Mesenchymal stem cell (in vitro differentiated cells and primary cell): ENCODE results near the gene CBR4.

Experiments
- DNase-seq: peaks from one replicate; pipeline ENCODE4 v3.0.0-alpha.2; 2013
- H2AFZ ChIP-seq: one replicate; pipeline ENCODE4 v1.6.1; 2013; ENCODE audit warnings: low read depth, mild to moderate bottlenecking, control low read depth, inconsistent platforms, low read length, moderate library complexity
- H2AK5ac ChIP-seq: 2 replicates; pipeline ENCODE4 v1.6.1; 2013; ENCODE audit warnings: low read length, moderate library complexity, mild to moderate bottlenecking, inconsistent platforms; ENCODE audit not compliant: severe bottlenecking
- H2BK120ac ChIP-seq: one replicate; pipeline ENCODE4 v1.6.1; 2013; ENCODE audit warnings: low read depth, mild to moderate bottlenecking, inconsistent platforms, low read length, moderate library complexity
- H2BK12ac ChIP-seq, 2 experiments: one replicate each; pipeline ENCODE4 v1.6.1; 2013; ENCODE audit warnings: inconsistent platforms in 2 of 2, low read length in 2 of 2, mild to moderate bottlenecking in 2 of 2, moderate library complexity in 2 of 2, control low read depth in 1 of 2
- H2BK15ac ChIP-seq: one replicate; pipeline ENCODE4 v1.6.1; 2013; ENCODE audit warnings: mild to moderate bottlenecking, low read depth, inconsistent platforms; ENCODE audit not compliant: poor library complexity, severe bottlenecking
- H2BK5ac ChIP-seq: 2 replicates; pipeline ENCODE4 v1.6.1; 2013; ENCODE audit warnings: low read depth, mild to moderate bottlenecking, low read length, control low read depth, inconsistent platforms; ENCODE audit not compliant: poor library complexity, severe bottlenecking
- H3K14ac ChIP-seq, 2 experiments: one replicate each; pipeline ENCODE4 v1.6.1; 2013; ENCODE audit warnings: inconsistent platforms in 2 of 2, low read length in 2 of 2, control low read depth in 1 of 2, mild to moderate bottlenecking in 1 of 2, moderate library complexity in 1 of 2
- H3K18ac ChIP-seq, 2 experiments: one replicate each; pipeline ENCODE4 v1.6.1; 2013; ENCODE audit warnings: inconsistent platforms in 2 of 2, low read length in 2 of 2, control low read depth in 1 of 2, low read depth in 1 of 2, mild to moderate bottlenecking in 1 of 2
- H3K23ac ChIP-seq, 2 experiments: one replicate each; pipeline ENCODE4 v1.6.1; 2013; ENCODE audit warnings: inconsistent platforms in 2 of 2, low read length in 2 of 2, mild to moderate bottlenecking in 2 of 2, moderate library complexity in 2 of 2, control low read depth in 1 of 2
- H3K27ac ChIP-seq: 2 replicates; pipeline ENCODE4 v1.5.1; 2013; ENCODE audit warnings: mild to moderate bottlenecking, moderate library complexity, low read length, control low read depth, inconsistent platforms; ENCODE audit not compliant: poor library complexity, severe bottlenecking
- H3K27me3 ChIP-seq, 2 experiments: 2 replicates each; pipeline versions ENCODE4 v1.6.1 to v1.7.0; 2013; ENCODE audit warnings: low read length in 2 of 2, mild to moderate bottlenecking in 2 of 2, moderate library complexity in 2 of 2, control low read depth in 1 of 2, inconsistent platforms in 1 of 2; ENCODE audit not compliant: control insufficient read depth in 1 of 2, insufficient read depth in 1 of 2
- H3K36me3 ChIP-seq, 2 experiments: 2 replicates each; pipeline versions ENCODE4 v1.6.1 to v1.7.0; 2013; ENCODE audit warnings: low read length in 2 of 2, control low read depth in 1 of 2, inconsistent platforms in 1 of 2, low read depth in 1 of 2, mild to moderate bottlenecking in 1 of 2; ENCODE audit not compliant: insufficient read depth in 2 of 2, control insufficient read depth in 1 of 2
- H3K4ac ChIP-seq, 2 experiments: one replicate each; pipeline ENCODE4 v1.6.1; 2013; ENCODE audit warnings: inconsistent platforms in 2 of 2, low read length in 2 of 2, mild to moderate bottlenecking in 2 of 2, moderate library complexity in 2 of 2, control low read depth in 1 of 2, low read depth in 1 of 2
- H3K4me1 ChIP-seq: 2 replicates; pipeline ENCODE4 v1.6.1; 2013; ENCODE audit warnings: low read depth, low read length, control low read depth; ENCODE audit not compliant: control insufficient read depth, insufficient read depth
- H3K4me2 ChIP-seq: 2 replicates; pipeline ENCODE4 v1.6.1; 2013; ENCODE audit warnings: low read length, mild to moderate bottlenecking, inconsistent platforms; ENCODE audit not compliant: poor library complexity, severe bottlenecking
- H3K4me3 ChIP-seq, 2 experiments: 2 replicates each; pipeline versions ENCODE4 v1.5.1 to v1.7.0; 2013; ENCODE audit warnings: low read length in 2 of 2, mild to moderate bottlenecking in 2 of 2, control low read depth in 1 of 2, low read depth in 1 of 2; ENCODE audit not compliant: insufficient read depth in 1 of 2
- H3K79me1 ChIP-seq: replicated peaks from 2 replicates; pipeline ENCODE4 v1.6.1; 2013; ENCODE audit warnings: mild to moderate bottlenecking, control low read depth, low read length, inconsistent platforms; ENCODE audit not compliant: poor library complexity, severe bottlenecking
- H3K9ac ChIP-seq: 2 replicates; pipeline ENCODE4 v1.7.0; 2013; ENCODE audit warnings: mild to moderate bottlenecking, low read length, moderate library complexity
- H3K9me3 ChIP-seq: 2 replicates; pipeline ENCODE4 v1.7.0; 2013; ENCODE audit warnings: mild to moderate bottlenecking, low read length; ENCODE audit not compliant: control insufficient read depth
- H4K8ac ChIP-seq: one replicate; pipeline ENCODE4 v1.6.1; 2013; ENCODE audit warnings: inconsistent platforms, mild to moderate bottlenecking, low read length, moderate library complexity
- H4K91ac ChIP-seq: one replicate; pipeline ENCODE4 v1.6.1; 2013; ENCODE audit warnings: mild to moderate bottlenecking, low read length, inconsistent platforms
- WGBS: methylation state at CpG from one replicate; pipeline ENCODE4 v1.1.7; 2013; ENCODE audit warnings: mixed read lengths; 5-methylcytosine and 5-hydroxymethylcytosine counted together

The CBR4 gene

GRCh38 chr4:169044714-169045447 is 34.8 kb upstream of the CBR4 start:
- 93% methylated on average over 5 of the region's 5 CpGs for WGBS
- Histone ChIP-seq H4K8ac (no peak overlapping the region), H3K27me3 (no peaks in the 10 kb centered on the region), H3K36me3 (no peaks in the 10 kb centered on the region), H3K18ac (no peak overlapping the region), H3K79me1 (no peaks in the 10 kb centered on the region), H3K27ac (no peak overlapping the region), H2BK120ac (no peak overlapping the region), H3K4me3 (no peak overlapping the region), H3K23ac (no peak overlapping the region), H3K14ac (no peak overlapping the region), H3K4ac (no peak overlapping the region), H3K4me1 (no peaks in the 10 kb centered on the region), H3K9ac (no peak overlapping the region), H2AFZ (no peak overlapping the region), H2BK15ac (no peak overlapping the region), H2BK5ac (no peak overlapping the region), H4K91ac (no peak overlapping the region), H2AK5ac (no peak overlapping the region), H3K4me2 (no peak overlapping the region), H2BK12ac (no peak overlapping the region), H3K9me3 (no peaks in the 10 kb centered on the region)
- no peak for DNase-seq

- H3K4me2 ChIP-seq, result no peak overlapping the region
- no peak overlapping the region for H2BK15ac ChIP-seq
- WGBS, result 91% methylated on average over 2 of the region's 2 CpGs
- H3K27ac ChIP-seq, result no peak overlapping the region
- no peak overlapping the region for H2BK5ac ChIP-seq
- no peak overlapping the region for H3K14ac ChIP-seq
- H3K18ac ChIP-seq, result no peak overlapping the region
- no peak overlapping the region for H3K4me3 ChIP-seq
- H3K9me3 ChIP-seq, result no peaks in the 10 kb centered on the region
- no peaks in the 10 kb centered on the region for H3K27me3 ChIP-seq
- H3K79me1 ChIP-seq, result no peaks in the 10 kb centered on the region
- no peak overlapping the region for H2BK120ac ChIP-seq
- H4K91ac ChIP-seq, result no peak overlapping the region
- no peak for DNase-seq
- H3K36me3 ChIP-seq, result no peaks in the 10 kb centered on the region
- H4K8ac ChIP-seq, result no peak overlapping the region
- no peak overlapping the region for H3K9ac ChIP-seq
- H2AK5ac ChIP-seq, result no peak overlapping the region
- H3K4me1 ChIP-seq, result no peaks in the 10 kb centered on the region
- no peak overlapping the region for H2AFZ ChIP-seq
- H3K23ac ChIP-seq, result no peak overlapping the region
- H2BK12ac ChIP-seq, result no peak overlapping the region
- no peak overlapping the region for H3K4ac ChIP-seq
Measured at GRCh38 chr4:169042608-169043007, 32.6 kb upstream of the CBR4 start.

GRCh38 chr4:169040559-169041261 is 30.7 kb upstream of the CBR4 start:
- Histone ChIP-seq H2BK5ac (no peak overlapping the region), H3K27me3 (no peaks in the 10 kb centered on the region), H3K27ac (no peak overlapping the region), H3K14ac (no peak overlapping the region), H3K4me1 (no peaks in the 10 kb centered on the region), H3K4me3 (no peak overlapping the region), H3K36me3 (no peaks in the 10 kb centered on the region), H3K4me2 (no peak overlapping the region), H3K9ac (no peak overlapping the region), H2AK5ac (no peak overlapping the region), H2BK15ac (no peak overlapping the region), H3K9me3 (no peaks in the 10 kb centered on the region), H2BK12ac (no peak overlapping the region), H2AFZ (no peak overlapping the region), H3K18ac (no peak overlapping the region), H3K4ac (no peak overlapping the region), H4K91ac (no peak overlapping the region), H2BK120ac (no peak overlapping the region), H4K8ac (no peak overlapping the region), H3K23ac (no peak overlapping the region), H3K79me1 (no peaks in the 10 kb centered on the region)
- no peak for DNase-seq
- WGBS, result 85% methylated on average over 6 of the region's 7 CpGs

DNA sequence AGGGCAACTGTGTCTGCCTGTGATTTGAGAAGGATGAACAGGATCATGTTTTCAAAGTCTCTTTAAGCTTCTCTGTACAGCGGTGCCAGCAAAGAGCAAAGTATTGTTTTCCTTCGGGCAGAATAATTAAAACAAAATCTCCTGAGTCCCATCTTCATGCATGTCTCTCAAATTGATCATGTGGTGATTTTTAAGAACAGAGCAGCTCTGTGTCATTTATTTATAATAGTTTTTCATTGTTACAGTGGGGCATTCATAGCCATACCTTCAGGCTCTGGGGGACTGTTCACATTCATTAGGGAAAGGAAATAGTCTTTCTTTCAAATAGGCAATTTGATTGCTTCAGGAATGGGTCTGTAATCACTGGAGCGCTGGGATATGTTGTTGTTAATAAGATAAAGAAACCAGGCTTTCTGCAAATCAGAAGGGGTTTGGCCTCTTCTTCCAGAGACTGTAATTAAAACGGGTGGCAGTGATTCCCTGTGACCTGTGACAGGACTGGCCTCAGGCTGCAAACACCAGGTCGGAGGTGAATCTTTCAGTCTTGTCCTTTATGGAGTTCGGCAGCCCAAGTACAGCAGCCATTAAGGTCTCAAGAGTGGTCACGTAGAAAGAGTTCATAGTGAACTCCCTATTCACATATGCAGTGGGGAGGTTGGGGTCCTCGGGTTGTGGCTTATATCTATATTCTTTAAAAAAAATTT is 29.3 kb upstream of the CBR4 start:
- H4K8ac ChIP-seq, result no peak overlapping the region
- H2BK5ac ChIP-seq, result no peak overlapping the region
- no peak overlapping the region for H3K23ac ChIP-seq
- H3K18ac ChIP-seq, result no peak overlapping the region
- no peak overlapping the region for H3K4me3 ChIP-seq
- no peak overlapping the region for H3K4ac ChIP-seq
- H3K14ac ChIP-seq, result no peak overlapping the region
- DNase-seq, result no peak
- WGBS, result 77% methylated on average over 7 of the region's 8 CpGs
- no peak overlapping the region for H2BK12ac ChIP-seq
- no peak overlapping the region for H2AK5ac ChIP-seq
- H2AFZ ChIP-seq, result no peak overlapping the region
- no peak overlapping the region for H2BK15ac ChIP-seq
- no peak overlapping the region for H3K4me2 ChIP-seq
- H3K9me3 ChIP-seq, result no peaks in the 10 kb centered on the region
- H3K9ac ChIP-seq, result no peak overlapping the region
- H3K36me3 ChIP-seq, result no peaks in the 10 kb centered on the region
- H3K27ac ChIP-seq, result no peak overlapping the region
- no peaks in the 10 kb centered on the region for H3K27me3 ChIP-seq
- no peaks in the 10 kb centered on the region for H3K4me1 ChIP-seq
- no peaks in the 10 kb centered on the region for H3K79me1 ChIP-seq
- H4K91ac ChIP-seq, result no peak overlapping the region
- no peak overlapping the region for H2BK120ac ChIP-seq
